Suprapubic skin (tissue), 3 donors: ENCODE results near the gene VGLL1.

Experiments
- POLR2AphosphoS5 ChIP-seq, 3 donors: sonication (generic); formaldehyde crosslinking; IDR thresholded peaks; one replicate each; pipeline ENCODE4 v1.6.1; 2017; ENCODE audit warnings: antibody characterized with exemption in 3 of 3
- TF ChIP-seq, protein P1 (sequence below), 2 donors: fragments of 200-600 bp in 1 of 2; fragments of 450-650 bp in 1 of 2; sonication (generic) in 1 of 2; IDR thresholded peaks; one replicate each; pipeline ENCODE4 v1.5.1; 2016 to 2019; ENCODE audit warnings: antibody characterized with exemption in 2 of 2, mild to moderate bottlenecking in 1 of 2, moderate library complexity in 1 of 2

DNA sequence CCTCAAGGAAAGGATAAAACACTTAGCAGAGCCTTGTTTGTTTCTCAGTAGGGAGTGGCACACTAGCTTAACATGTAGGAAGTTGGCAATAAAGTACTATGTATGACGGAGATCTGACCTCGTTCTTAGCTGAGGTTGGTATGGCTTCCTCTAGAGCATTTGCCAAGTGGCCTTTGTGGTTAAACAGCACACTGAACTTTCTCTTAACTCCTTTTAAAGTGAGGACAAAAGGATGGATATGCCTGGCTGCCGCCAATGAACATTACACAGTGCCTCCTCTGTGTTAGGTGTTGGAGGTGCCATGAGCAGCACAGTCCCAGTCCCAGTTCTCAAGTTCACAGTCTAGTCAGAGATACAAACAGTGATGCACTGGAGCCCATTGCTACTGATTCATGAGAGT is 54.4 kb downstream of the VGLL1 start:
- TF ChIP-seq, protein P1, sequence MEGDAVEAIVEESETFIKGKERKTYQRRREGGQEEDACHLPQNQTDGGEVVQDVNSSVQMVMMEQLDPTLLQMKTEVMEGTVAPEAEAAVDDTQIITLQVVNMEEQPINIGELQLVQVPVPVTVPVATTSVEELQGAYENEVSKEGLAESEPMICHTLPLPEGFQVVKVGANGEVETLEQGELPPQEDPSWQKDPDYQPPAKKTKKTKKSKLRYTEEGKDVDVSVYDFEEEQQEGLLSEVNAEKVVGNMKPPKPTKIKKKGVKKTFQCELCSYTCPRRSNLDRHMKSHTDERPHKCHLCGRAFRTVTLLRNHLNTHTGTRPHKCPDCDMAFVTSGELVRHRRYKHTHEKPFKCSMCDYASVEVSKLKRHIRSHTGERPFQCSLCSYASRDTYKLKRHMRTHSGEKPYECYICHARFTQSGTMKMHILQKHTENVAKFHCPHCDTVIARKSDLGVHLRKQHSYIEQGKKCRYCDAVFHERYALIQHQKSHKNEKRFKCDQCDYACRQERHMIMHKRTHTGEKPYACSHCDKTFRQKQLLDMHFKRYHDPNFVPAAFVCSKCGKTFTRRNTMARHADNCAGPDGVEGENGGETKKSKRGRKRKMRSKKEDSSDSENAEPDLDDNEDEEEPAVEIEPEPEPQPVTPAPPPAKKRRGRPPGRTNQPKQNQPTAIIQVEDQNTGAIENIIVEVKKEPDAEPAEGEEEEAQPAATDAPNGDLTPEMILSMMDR (IDR thresholded peaks at IDR 0.05): no peak
- no peak for TF ChIP-seq POLR2AphosphoS5 (IDR thresholded peaks at IDR 0.05)
